Muscle of leg (tissue), 11 donors: ENCODE data around the gene EXOSC10. TPM values are rescaled to one million over a fixed set of nuclear protein-coding genes. Genes with fewer than 3 reads are reported as not detected.
A peak's percentile ranks its signal among the peaks of the same experiment; 100 is the strongest.

Source experiments
- DNase-seq: peaks from one replicate; pipeline ENCODE4 v3.0.0; 2013
- H3K27ac ChIP-seq: one replicate; pipeline ENCODE4 v1.5.1; 2013; ENCODE audit warnings: mild to moderate bottlenecking, low read length, control low read depth
- H3K27me3 ChIP-seq: one replicate; pipeline ENCODE4 v1.6.1; 2013; ENCODE audit warnings: low read length; ENCODE audit not compliant: control insufficient read depth, insufficient read depth
- H3K36me3 ChIP-seq: one replicate; pipeline ENCODE4 v1.6.1; 2013; ENCODE audit warnings: low read length; ENCODE audit not compliant: control insufficient read depth, insufficient read depth
- H3K4me1 ChIP-seq: one replicate; pipeline ENCODE4 v1.6.1; 2013; ENCODE audit warnings: low read length; ENCODE audit not compliant: control insufficient read depth, insufficient read depth
- H3K4me3 ChIP-seq: one replicate; pipeline ENCODE4 v1.5.1; 2013; ENCODE audit warnings: low read length, control low read depth
- H3K9me3 ChIP-seq: replicated peaks from 2 replicates; pipeline ENCODE4 v1.6.1; 2013; ENCODE audit warnings: low read depth, low read length; ENCODE audit not compliant: control insufficient read depth
- WGBS: methylation state at CpG from one replicate; pipeline ENCODE4 v1.1.5; 2013; ENCODE audit warnings: missing lambda C conversion rate; ENCODE audit not compliant: insufficient coverage; 5-methylcytosine and 5-hydroxymethylcytosine counted together
- polyA plus RNA-seq, 8 donors: library from polyadenylated mRNA; unstranded; fragments of 120-200 nt; gene quantifications; one replicate each; pipeline versions ENCODE4 v1.2.1 to v1.2.3, GENCODE V29; 2013; ENCODE audit warnings: inconsistent platforms in 1 of 8, low replicate concordance in 1 of 8; ENCODE audit not compliant: insufficient read length in 8 of 8, insufficient read depth in 1 of 8
- total RNA-seq: library from RNA; stranded (reverse); fragments of 120-200 nt; gene quantifications from one replicate; pipeline ENCODE4 v1.2.4, GENCODE V29; 2013

Gene EXOSC10
- total and polyA plus RNA-seq, 9 donors: 46.1 to 64.5 (median 50.3) TPM

GRCh38 chr1:11138029-11138428 lies 38.4 kb upstream of the EXOSC10 start:
- Histone ChIP-seq H3K9me3 (no peaks in the 10 kb centered on the region), H3K36me3 (peaks cover 48% of the 10 kb centered on the region), H3K27ac (peak overlapping the region; percentile 33), H3K4me3 (no peak overlapping the region), H3K4me1 (peaks cover 14% of the 10 kb centered on the region), H3K27me3 (no peaks in the 10 kb centered on the region)
- DNase-seq: peak; percentile 81
- 17% methylated on average over 1 of the region's 1 CpG for WGBS

GRCh38 chr1:11134898-11135266 lies 35.2 kb upstream of the EXOSC10 start:
- no CpG with 5 or more reads among the region's 5 CpGs for WGBS
- Histone ChIP-seq H3K36me3 (peaks cover 58% of the 10 kb centered on the region), H3K27ac (no peak overlapping the region), H3K27me3 (no peaks in the 10 kb centered on the region), H3K9me3 (no peaks in the 10 kb centered on the region), H3K4me3 (no peak overlapping the region), H3K4me1 (peaks cover 16% of the 10 kb centered on the region)
- no peak for DNase-seq

GRCh38 chr1:11134251-11134897 lies 34.7 kb upstream of the EXOSC10 start:
- H3K27ac ChIP-seq: no peak overlapping the region
- DNase-seq: no peak
- WGBS: 76% methylated on average over 3 of the region's 5 CpGs
- H3K36me3 ChIP-seq: peaks cover 59% of the 10 kb centered on the region
- H3K9me3 ChIP-seq: no peaks in the 10 kb centered on the region
- peaks cover 16% of the 10 kb centered on the region for H3K4me1 ChIP-seq
- no peak overlapping the region for H3K4me3 ChIP-seq
- no peaks in the 10 kb centered on the region for H3K27me3 ChIP-seq

- WGBS: 62% methylated on average over 7 of the region's 8 CpGs
- peak; percentile 89 for DNase-seq
Observed at GRCh38 chr1:11132563-11133293, 33.1 kb upstream of the EXOSC10 start.

GRCh38 chr1:11131816-11132215 lies 32.1 kb upstream of the EXOSC10 start:
- no CpG with 5 or more reads among the region's 3 CpGs for WGBS
- Histone ChIP-seq H3K27me3 (no peaks in the 10 kb centered on the region), H3K4me1 (peaks cover 16% of the 10 kb centered on the region), H3K36me3 (peaks cover 66% of the 10 kb centered on the region), H3K9me3 (no peaks in the 10 kb centered on the region), H3K4me3 (no peak overlapping the region), H3K27ac (no peak overlapping the region)
- no peak for DNase-seq

More at GRCh38 chr1:11132563-11133293, 33.1 kb upstream of the EXOSC10 start:
- H3K9me3 ChIP-seq: no peaks in the 10 kb centered on the region
- no peaks in the 10 kb centered on the region for H3K27me3 ChIP-seq
- H3K4me1 ChIP-seq: peaks cover 16% of the 10 kb centered on the region
- peaks cover 64% of the 10 kb centered on the region for H3K36me3 ChIP-seq
- no peak overlapping the region for H3K4me3 ChIP-seq
- peak overlapping the region; percentile 43 for H3K27ac ChIP-seq

GRCh38 chr1:11130406-11130805 lies 30.7 kb upstream of the EXOSC10 start:
- H3K27ac ChIP-seq: peak overlapping the region; percentile 11

GRCh38 chr1:11129649-11130390 lies 30.2 kb upstream of the EXOSC10 start:
- WGBS: 83% methylated on average over 9 of the region's 15 CpGs
- peak; percentile 86 for DNase-seq
- Histone ChIP-seq H3K36me3 (peaks cover 78% of the 10 kb centered on the region), H3K4me1 (peaks cover 14% of the 10 kb centered on the region), H3K27ac (peak overlapping the region; percentile 11), H3K27me3 (no peaks in the 10 kb centered on the region), H3K9me3 (no peaks in the 10 kb centered on the region), H3K4me3 (no peak overlapping the region)

More at GRCh38 chr1:11130406-11130805, 30.7 kb upstream of the EXOSC10 start:
- peaks cover 16% of the 10 kb centered on the region for H3K4me1 ChIP-seq
- WGBS: 86% methylated on average over 13 of the region's 17 CpGs
- no peak overlapping the region for H3K4me3 ChIP-seq
- H3K27me3 ChIP-seq: no peaks in the 10 kb centered on the region
- peaks cover 72% of the 10 kb centered on the region for H3K36me3 ChIP-seq
- DNase-seq: no peak
- no peaks in the 10 kb centered on the region for H3K9me3 ChIP-seq

GRCh38 chr1:11126569-11126968 lies 26.9 kb upstream of the EXOSC10 start:
- Histone ChIP-seq H3K36me3 (peaks cover 82% of the 10 kb centered on the region), H3K9me3 (no peaks in the 10 kb centered on the region), H3K27me3 (no peaks in the 10 kb centered on the region), H3K4me3 (no peak overlapping the region), H3K27ac (no peak overlapping the region), H3K4me1 (no peaks in the 10 kb centered on the region)
- peak; percentile 64 for DNase-seq
- WGBS: 29% methylated on average over 3 of the region's 5 CpGs

GRCh38 chr1:11125931-11126330 lies 26.3 kb upstream of the EXOSC10 start:
- DNase-seq: no peak
- Histone ChIP-seq H3K27me3 (no peaks in the 10 kb centered on the region), H3K4me1 (no peaks in the 10 kb centered on the region), H3K4me3 (no peak overlapping the region), H3K27ac (no peak overlapping the region), H3K36me3 (peaks cover 81% of the 10 kb centered on the region), H3K9me3 (no peaks in the 10 kb centered on the region)
- no CpG with 5 or more reads among the region's 5 CpGs for WGBS

- no peaks in the 10 kb centered on the region for H3K4me1 ChIP-seq
- no peak for DNase-seq
- H3K36me3 ChIP-seq: peaks cover 71% of the 10 kb centered on the region
- H3K9me3 ChIP-seq: no peaks in the 10 kb centered on the region
- WGBS: no CpG with 5 or more reads among the region's 3 CpGs
- H3K27me3 ChIP-seq: no peaks in the 10 kb centered on the region
- no peak overlapping the region for H3K27ac ChIP-seq
- H3K4me3 ChIP-seq: no peak overlapping the region
Observed at GRCh38 chr1:11124965-11125364, 25.3 kb upstream of the EXOSC10 start.
